HTR-8/SVneo (cell line): Measurements from ENCODE around the gene UBE3C.

Experiments used
- DNase-seq: peaks from one replicate; pipeline ENCODE4 v3.0.0; 2011; ENCODE audit warnings: low spot score, mixed read lengths; ENCODE audit not compliant: insufficient read length
- FAIRE-seq: peaks from 2 replicates; lab custom pipeline; 2011; peaks lifted over from hg19 to GRCh38; lab: Jason Lieb, UNC

UBE3C gene

GRCh38 chr7:157312941-157313340 lies 174.2 kb downstream of the UBE3C start:
- no peak for DNase-seq
- no peak for FAIRE-seq

- DNase-seq (no peak), FAIRE-seq (no peak)
Observed at GRCh38 chr7:157313645-157314044, 174.9 kb downstream of the UBE3C start.

DNA sequence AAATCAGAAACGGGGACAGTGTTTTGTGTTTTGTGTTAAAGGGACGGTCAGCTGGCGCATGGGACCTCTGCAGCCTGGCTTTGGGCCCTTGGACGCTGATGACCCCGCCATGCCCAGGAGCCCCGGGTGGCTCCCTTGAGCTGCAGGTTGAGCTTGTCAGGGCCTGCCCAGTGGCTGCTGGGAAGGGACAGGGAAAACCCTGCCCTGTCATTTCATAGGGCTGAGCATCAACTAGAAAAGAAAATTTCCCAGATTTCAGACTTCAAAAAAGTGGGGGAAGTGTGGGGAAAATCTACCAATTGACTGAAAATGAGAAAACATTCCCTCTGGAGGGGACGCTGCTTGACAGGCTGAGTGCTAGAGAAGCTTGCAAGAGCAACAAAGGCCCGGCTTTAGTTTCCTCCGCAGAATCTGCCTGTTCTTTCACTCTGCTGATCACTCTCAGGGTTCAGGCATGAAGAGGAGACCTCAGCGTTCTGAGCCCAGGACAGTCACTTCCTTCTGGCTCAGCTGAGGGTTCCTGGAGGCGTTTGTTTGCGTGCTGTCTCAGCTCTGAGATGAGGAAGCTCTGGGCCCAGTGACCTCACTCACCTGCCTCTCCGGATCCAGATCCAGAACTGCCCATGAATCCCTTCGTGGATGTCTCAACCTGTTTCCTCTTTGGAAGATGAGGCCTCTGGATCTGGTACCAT lies 179.4 kb downstream of the UBE3C start:
- DNase-seq = no peak
- FAIRE-seq = no peak
